PC-3 (cell line): Measurements from ENCODE around the gene KCNQ1. TPM values are rescaled to one million over a fixed set of nuclear protein-coding genes. Genes with fewer than 3 reads are reported as not detected.

Experiments
- ATAC-seq: fragments of 200-7000 bp; cut with Tn5 transposase; 2 replicates; pipeline ENCODE4 v1.9.1; 2020; ENCODE audit warnings: mild to moderate bottlenecking, moderate library complexity
- BruUV-seq: library from RNA; stranded (reverse); fragments of 400-500 nt; replicated peaks from 2 replicates; lab custom pipeline; 2021; lab: Mats Ljungman, UMichigan
- CTCF ChIA-PET: fragments of 300-600 bp; sonication (Branson Sonifier 250); formaldehyde crosslinking; loops from one replicate; lab custom pipeline; 2022; ENCODE audit warnings: antibody characterized with exemption; lab: Charles Lee
- POLR2A ChIA-PET: fragments of 300-600 bp; sonication (Branson Sonifier 250); formaldehyde crosslinking; loops from one replicate; lab custom pipeline; 2022; ENCODE audit warnings: antibody characterized with exemption; ENCODE audit not compliant: unreplicated experiment; lab: Charles Lee
- DNase-seq: peaks from one replicate; pipeline ENCODE4 v3.0.0-alpha.2; 2015
- H2AFZ ChIP-seq: fragments of 300-600 bp; sonication (generic); 2 replicates; pipeline ENCODE4 v1.6.0; 2016; ENCODE audit warnings: antibody characterized with exemption, low read length
- H3F3A ChIP-seq: fragments of 300-600 bp; sonication (generic); one replicate; pipeline ENCODE4 v1.6.0; 2017; ENCODE audit warnings: antibody characterized with exemption, low read length, control low read depth, mild to moderate bottlenecking; ENCODE audit not compliant: unreplicated experiment
- H3K27ac ChIP-seq: fragments of 300-600 bp; sonication (generic); 2 replicates; pipeline ENCODE4 v1.5.1; 2016; ENCODE audit warnings: mild to moderate bottlenecking, low read length
- H3K27me3 ChIP-seq: fragments of 300-600 bp; sonication (generic); 2 replicates; pipeline ENCODE4 v1.6.1; 2016; ENCODE audit warnings: low read length, mixed read lengths
- H3K36me3 ChIP-seq: fragments of 300-600 bp; sonication (generic); 2 replicates; pipeline ENCODE4 v1.6.1; 2016; ENCODE audit warnings: low read depth, mixed run types, low read length, mixed read lengths
- H3K4me1 ChIP-seq: fragments of 300-600 bp; sonication (generic); 2 replicates; pipeline ENCODE4 v1.5.1; 2016; ENCODE audit warnings: low read length; ENCODE audit not compliant: insufficient read depth
- H3K4me2 ChIP-seq: fragments of 300-600 bp; sonication (generic); 2 replicates; pipeline ENCODE4 v1.6.0; 2016; ENCODE audit warnings: low read length
- H3K4me3 ChIP-seq: fragments of 300-600 bp; sonication (generic); 2 replicates; pipeline ENCODE4 v1.5.1; 2016; ENCODE audit warnings: mild to moderate bottlenecking, low read length, mixed read lengths
- H3K79me2 ChIP-seq: fragments of 300-600 bp; sonication (generic); 2 replicates; pipeline ENCODE4 v1.6.1; 2017; ENCODE audit warnings: low read length, mixed read lengths
- H3K9ac ChIP-seq: fragments of 300-600 bp; sonication (generic); 2 replicates; pipeline ENCODE4 v1.6.0; 2016; ENCODE audit warnings: mild to moderate bottlenecking, low read length
- H3K9me2 ChIP-seq: fragments of 300-600 bp; sonication (generic); replicated peaks from 2 replicates; pipeline ENCODE4 v1.6.1; 2016; ENCODE audit warnings: mixed run types, low read length, mixed read lengths
- H3K9me3 ChIP-seq: fragments of 300-600 bp; sonication (generic); 2 replicates; pipeline ENCODE4 v1.6.1; 2016; ENCODE audit warnings: low read length, mixed read lengths
- H4K20me1 ChIP-seq: fragments of 300-600 bp; sonication (generic); 2 replicates; pipeline ENCODE4 v1.6.1; 2016; ENCODE audit warnings: low read length, mixed read lengths
- CTCF ChIP-seq: fragments of 300-600 bp; sonication (generic); conservative IDR thresholded peaks from 2 replicates; pipeline ENCODE4 v1.5.1; 2017; ENCODE audit warnings: antibody characterized with exemption, low read depth, mild to moderate bottlenecking, low read length
- EZH2 ChIP-seq: fragments of 300-600 bp; sonication (generic); IDR thresholded peaks from one replicate; pipeline ENCODE4 v1.6.1; 2017; ENCODE audit warnings: antibody characterized with exemption, mild to moderate bottlenecking, low read length; ENCODE audit not compliant: unreplicated experiment
- EZH2phosphoT487 ChIP-seq: fragments of 300-600 bp; sonication (generic); IDR thresholded peaks from 2 replicates; pipeline ENCODE4 v1.6.1; 2018; ENCODE audit warnings: mild to moderate bottlenecking, antibody characterized with exemption, low read length, borderline replicate concordance
- intact Hi-C: fragments of 100-400 bp; cut with micrococcal nuclease; formaldehyde crosslinking; loops from 2 replicates; pipeline ENCODE4 v1.9.0; 2023
- total RNA-seq: library from RNA; depleted of rRNA; stranded (reverse); fragments of >200 nt; gene quantifications from 2 replicates; pipeline ENCODE4 v1.2.3, GENCODE V29; 2014

KCNQ1 gene
- total RNA-seq, 1 experiment from 2014 or later, result 0.40 TPM

GRCh38 chr11:2754008-2754407, 309.2 kb downstream of the KCNQ1 start:
- Histone ChIP-seq H3K4me1 (no peaks in the 10 kb centered on the region), H3K79me2 (no peaks in the 10 kb centered on the region), H3K36me3 (no peaks in the 10 kb centered on the region), H3K27ac (no peak overlapping the region), H2AFZ (no peak overlapping the region), H3K9me3 (no peaks in the 10 kb centered on the region), H3K9me2 (no peaks in the 10 kb centered on the region), H3K9ac (no peak overlapping the region), H3K4me3 (no peak overlapping the region), H3K4me2 (no peak overlapping the region), H3F3A (no peaks in the 10 kb centered on the region), H3K27me3 (no peaks in the 10 kb centered on the region), H4K20me1 (no peaks in the 10 kb centered on the region)
- POLR2A ChIA-PET, result no interaction called here
- ATAC-seq (no peak), DNase-seq (no peak)
- no TSS peak for BruUV-seq
- intact Hi-C loops, result no loop called here
- CTCF ChIA-PET, result no interaction called here
- TF ChIP-seq CTCF, result no peak
- TF ChIP-seq EZH2phosphoT487, result no peak
- TF ChIP-seq EZH2, result no peak

- DNase-seq (no peak), ATAC-seq (no peak)
- ChIA-PET CTCF (no interaction called here), POLR2A (no interaction called here)
- Histone ChIP-seq H3K4me3 (no peak overlapping the region), H3K27ac (no peak overlapping the region), H3K9ac (no peak overlapping the region), H3K9me2 (no peaks in the 10 kb centered on the region), H3F3A (no peaks in the 10 kb centered on the region), H3K4me1 (no peaks in the 10 kb centered on the region), H3K4me2 (no peak overlapping the region), H3K79me2 (no peaks in the 10 kb centered on the region), H4K20me1 (no peaks in the 10 kb centered on the region), H2AFZ (no peak overlapping the region), H3K27me3 (no peaks in the 10 kb centered on the region), H3K36me3 (no peaks in the 10 kb centered on the region), H3K9me3 (no peaks in the 10 kb centered on the region)
- TF ChIP-seq EZH2 (no peak), CTCF (no peak), EZH2phosphoT487 (no peak)
- intact Hi-C loops, result no loop called here
- no TSS peak for BruUV-seq
These were observed 310.3 kb downstream of the KCNQ1 start for GRCh38 chr11:2755071-2755470.

- ChIA-PET CTCF (no interaction called here), POLR2A (interaction anchor here (0.6 kb wide), 1 partner anchor 171 kb away, joined by 3 read pairs; the partner anchor contains the start of gene PHLDA2)
- Histone ChIP-seq H3K27ac (no peak overlapping the region), H3K4me3 (no peak overlapping the region), H3K4me1 (no peaks in the 10 kb centered on the region), H3K36me3 (no peaks in the 10 kb centered on the region), H3F3A (no peaks in the 10 kb centered on the region), H3K9ac (no peak overlapping the region), H3K9me2 (no peaks in the 10 kb centered on the region), H3K27me3 (no peaks in the 10 kb centered on the region), H4K20me1 (no peaks in the 10 kb centered on the region), H2AFZ (no peak overlapping the region), H3K79me2 (no peaks in the 10 kb centered on the region), H3K9me3 (no peaks in the 10 kb centered on the region), H3K4me2 (no peak overlapping the region)
- BruUV-seq, result no TSS peak
- intact Hi-C loops, result no loop called here
- no peak for DNase-seq
- TF ChIP-seq CTCF (no peak), EZH2phosphoT487 (no peak), EZH2 (no peak)
- ATAC-seq, result no peak
These were observed 313.9 kb downstream of the KCNQ1 start for GRCh38 chr11:2758751-2759150.
